C4-2B (cell line): Measurements from ENCODE around the gene CMTM3.

Source experiments
- CTCF ChIP-seq: fragments of 450-650 bp; conservative IDR thresholded peaks from 2 replicates; pipeline ENCODE4 v1.5.1; 2017; ENCODE audit warnings: mild to moderate bottlenecking
- ZFX ChIP-seq: fragments of 450-650 bp; IDR thresholded peaks from 2 replicates; pipeline ENCODE4 v1.6.1; 2017

- TF ChIP-seq CTCF: no peak
- no peak for TF ChIP-seq ZFX
These were observed 23.1 kb upstream of the CMTM3 start for GRCh38 chr16:66581246-66581952.
